NCI-H1694 treated with DMSO at 0.1 percent for 48 hours (cell line): ENCODE measurements around the gene KLHDC1.

Experiments
- DNase-seq: peaks from one replicate; lab custom pipeline; 2025; lab: John Stamatoyannopoulos, UW

KLHDC1 gene

GRCh38 chr14:49786315-49786714, 93.4 kb downstream of the KLHDC1 start:
- DNase-seq: no peak

GRCh38 chr14:49792618-49793017, 99.7 kb downstream of the KLHDC1 start:
- DNase-seq: no peak

DNA sequence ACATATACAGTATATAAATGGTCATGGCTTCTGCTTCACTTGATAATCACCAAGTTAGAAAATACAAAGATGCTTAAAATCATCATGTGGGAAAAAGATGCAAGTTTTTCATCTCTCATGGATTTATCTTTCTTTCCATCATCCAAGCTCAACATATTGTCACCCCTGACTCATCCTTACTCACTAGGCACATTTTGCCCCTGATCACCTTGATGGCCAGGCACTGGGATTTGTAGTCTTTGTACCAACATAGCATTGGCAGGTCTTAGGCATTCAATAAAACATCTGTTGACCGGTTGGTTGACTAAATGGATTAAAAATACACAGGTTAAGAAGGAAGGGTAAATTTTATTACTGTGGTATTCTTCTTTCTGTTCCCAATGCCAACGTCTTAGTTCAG, 103.1 kb downstream of the KLHDC1 start:
- no peak for DNase-seq
